GM12872 (cell line): ENCODE data around the gene TBC1D10A.

Experiments used
- CTCF ChIP-seq: IDR thresholded peaks from 3 replicates; pipeline ENCODE4 v1.5.1; 2011; ENCODE audit warnings: low read depth, mild to moderate bottlenecking, low read length, moderate library complexity; ENCODE audit not compliant: insufficient read depth

The TBC1D10A gene

GRCh38 chr22:30262917-30263741 is 63.6 kb downstream of the TBC1D10A start:
- peak; percentile 93 for TF ChIP-seq CTCF

- no peak for TF ChIP-seq CTCF
Observed at GRCh38 chr22:30262112-30262511, 64.6 kb downstream of the TBC1D10A start.

GRCh38 chr22:30261134-30261533 is 65.6 kb downstream of the TBC1D10A start:
- no peak for TF ChIP-seq CTCF

- no peak for TF ChIP-seq CTCF
Observed at GRCh38 chr22:30260682-30261081, 66.1 kb downstream of the TBC1D10A start.

- TF ChIP-seq CTCF, result no peak
Observed at GRCh38 chr22:30260276-30260675, 66.5 kb downstream of the TBC1D10A start.

GRCh38 chr22:30254314-30254713 is 72.4 kb downstream of the TBC1D10A start:
- no peak for TF ChIP-seq CTCF

- TF ChIP-seq CTCF, result no peak
Observed at GRCh38 chr22:30253205-30253852, 73.4 kb downstream of the TBC1D10A start.
